Neural cell (in vitro differentiated cells): ENCODE data around the gene DUOX1. TPM values are rescaled to one million over a fixed set of nuclear protein-coding genes. Genes with fewer than 3 reads are reported as not detected.

Experiments
- H2AFZ ChIP-seq: fragments of 200-600, 300-800 bp; sonication (generic), shearing (Covaris generic); 2 replicates; pipeline ENCODE4 v1.6.0; 2014; ENCODE audit warnings: low read depth, mild to moderate bottlenecking, antibody characterized with exemption, low read length, moderate library complexity
- H3F3A ChIP-seq: fragments of 200-600 bp; shearing (Covaris generic); 2 replicates; pipeline ENCODE4 v1.6.1; 2016; ENCODE audit warnings: mild to moderate bottlenecking, moderate library complexity, mixed read lengths, antibody characterized with exemption, low read length; ENCODE audit not compliant: insufficient read depth, poor library complexity, severe bottlenecking
- H3K27ac ChIP-seq: fragments of 200-600, 300-800 bp; sonication (generic), shearing (Covaris generic); 2 replicates; pipeline ENCODE4 v1.5.1; 2014; ENCODE audit warnings: mild to moderate bottlenecking, low read length, moderate library complexity
- H3K27me3 ChIP-seq: fragments of 300-800, 200-600 bp; sonication (generic), shearing (Covaris generic); 2 replicates; pipeline ENCODE4 v1.6.0; 2014; ENCODE audit warnings: mild to moderate bottlenecking, low read depth, low read length, moderate library complexity; ENCODE audit not compliant: insufficient read depth
- H3K36me3 ChIP-seq: fragments of 300-800, 200-600 bp; sonication (generic), shearing (Covaris generic); 2 replicates; pipeline ENCODE4 v1.5.1; 2014; ENCODE audit warnings: mild to moderate bottlenecking, antibody characterized with exemption, low read length, moderate library complexity; ENCODE audit not compliant: insufficient read depth
- H3K4me2 ChIP-seq: fragments of 300-800, 200-600 bp; sonication (generic), shearing (Covaris generic); 2 replicates; pipeline ENCODE4 v1.6.0; 2014; ENCODE audit warnings: mild to moderate bottlenecking, low read length
- H3K4me3 ChIP-seq: fragments of 300-800, 200-600 bp; sonication (generic), shearing (Covaris generic); 2 replicates; pipeline ENCODE4 v1.5.1; 2014; ENCODE audit warnings: mild to moderate bottlenecking, low read length, moderate library complexity
- H3K79me2 ChIP-seq: fragments of 200-600 bp; shearing (Covaris generic); replicated peaks from 2 replicates; pipeline ENCODE4 v1.6.0; 2014; ENCODE audit warnings: mild to moderate bottlenecking, low read length, moderate library complexity; ENCODE audit not compliant: insufficient read depth
- H3K9ac ChIP-seq: fragments of 300-800, 200-600 bp; sonication (generic), shearing (Covaris generic); 2 replicates; pipeline ENCODE4 v1.6.1; 2016; ENCODE audit warnings: mild to moderate bottlenecking, low read length, mixed read lengths
- H3K9me2 ChIP-seq: fragments of 200-600 bp; shearing (Covaris generic); 2 replicates; pipeline ENCODE4 v1.6.1; 2016; ENCODE audit warnings: mild to moderate bottlenecking, low read length, mixed read lengths; ENCODE audit not compliant: insufficient read depth
- H3K9me3 ChIP-seq: fragments of 200-600, 300-800 bp; sonication (generic), shearing (Covaris generic); 2 replicates; pipeline ENCODE4 v1.6.1; 2016; ENCODE audit warnings: mild to moderate bottlenecking, mixed run types, low read length, moderate library complexity, mixed read lengths
- H4K20me1 ChIP-seq: fragments of 200-600 bp; shearing (Covaris generic); 2 replicates; pipeline ENCODE4 v1.6.1; 2016; ENCODE audit warnings: mild to moderate bottlenecking, mixed run types; ENCODE audit not compliant: insufficient read depth
- EP300 ChIP-seq: fragments of 450-650 bp; conservative IDR thresholded peaks from 2 replicates; pipeline ENCODE4 v1.6.1; 2014; ENCODE audit warnings: antibody characterized with exemption, mild to moderate bottlenecking, moderate library complexity; ENCODE audit not compliant: poor library complexity, severe bottlenecking
- EZH2 ChIP-seq: fragments of 200-600, 300-800 bp; shearing (Covaris generic), sonication (generic); IDR thresholded peaks from 2 replicates; pipeline ENCODE4 v1.6.1; 2014; ENCODE audit warnings: antibody characterized with exemption, low read length, borderline replicate concordance, mild to moderate bottlenecking; ENCODE audit not compliant: insufficient read depth, poor library complexity, severe bottlenecking
- MXI1 ChIP-seq: fragments of 450-650 bp; conservative IDR thresholded peaks from 2 replicates; pipeline ENCODE4 v1.6.1; 2014; ENCODE audit warnings: antibody characterized with exemption, mild to moderate bottlenecking; ENCODE audit not compliant: poor library complexity, severe bottlenecking
- POLR2AphosphoS5 ChIP-seq: IDR thresholded peaks from 2 replicates; pipeline ENCODE4 v1.6.1; 2012
- RAD21 ChIP-seq: fragments of 450-650 bp; conservative IDR thresholded peaks from 2 replicates; pipeline ENCODE4 v1.6.1; 2014; ENCODE audit warnings: antibody characterized with exemption, mild to moderate bottlenecking, moderate library complexity
- SMC3 ChIP-seq: fragments of 450-650 bp; conservative IDR thresholded peaks from 2 replicates; pipeline ENCODE4 v1.6.1; 2014; ENCODE audit warnings: antibody characterized with exemption, mild to moderate bottlenecking, moderate library complexity; ENCODE audit not compliant: poor library complexity
- TAF1 ChIP-seq: IDR thresholded peaks from 2 replicates; pipeline ENCODE4 v1.6.1; 2012; ENCODE audit warnings: low read depth
- polyA plus RNA-seq: library from polyadenylated mRNA; depleted of rRNA; stranded (reverse); fragments of >200 nt; gene quantifications from 2 replicates; pipeline ENCODE4 v1.2.3, GENCODE V29; 2014
- TF ChIP-seq, protein P1 (sequence below): fragments of 450-650 bp; IDR thresholded peaks from 2 replicates; pipeline ENCODE4 v1.5.1; 2014; ENCODE audit warnings: antibody characterized with exemption, mild to moderate bottlenecking, moderate library complexity; ENCODE audit not compliant: poor library complexity, severe bottlenecking
- TF ChIP-seq, protein P2 (sequence below): IDR thresholded peaks from 2 replicates; pipeline ENCODE4 v1.6.1; 2012; ENCODE audit warnings: borderline replicate concordance

The DUOX1 gene
- polyA plus RNA-seq, 1 donor from 2014 or later: not detected

DNA sequence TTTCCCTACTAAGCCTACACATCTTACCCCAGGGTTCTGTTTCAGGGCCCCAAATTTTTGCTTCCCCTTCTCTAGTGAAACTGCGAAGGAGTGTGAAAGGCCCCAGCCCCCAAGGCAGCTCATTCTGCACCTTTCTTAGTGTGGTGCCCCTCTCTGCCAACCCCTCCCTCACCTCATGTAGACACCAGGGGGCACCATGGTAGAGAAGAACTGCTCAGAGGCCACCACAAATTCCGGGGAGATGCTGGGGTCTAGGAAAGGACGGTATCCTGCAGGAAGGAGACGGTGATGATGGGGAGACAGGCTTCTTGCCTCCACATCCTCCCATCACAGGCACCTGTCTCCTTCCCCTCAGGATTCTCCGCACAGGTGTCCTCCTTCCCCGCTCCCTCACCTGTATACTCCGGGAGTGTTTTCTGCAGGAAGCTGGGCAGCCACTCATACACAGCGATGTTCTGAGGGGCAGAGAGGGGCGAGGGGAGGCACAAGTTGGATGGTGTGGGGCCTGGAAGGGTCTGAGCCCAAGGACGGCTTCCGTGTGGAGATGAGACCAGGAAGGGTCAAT is 19.5 kb upstream of the DUOX1 start:
- Histone ChIP-seq H3K9me2 (no peaks in the 10 kb centered on the region), H3K27me3 (peaks cover 64% of the 10 kb centered on the region), H3K27ac (no peak overlapping the region), H3K4me3 (no peak overlapping the region), H3K9me3 (no peaks in the 10 kb centered on the region), H3K79me2 (no peaks in the 10 kb centered on the region), H3K9ac (no peak overlapping the region), H4K20me1 (no peaks in the 10 kb centered on the region), H3F3A (no peaks in the 10 kb centered on the region), H3K36me3 (no peaks in the 10 kb centered on the region), H2AFZ (no peak overlapping the region), H3K4me2 (no peak overlapping the region)
- TF ChIP-seq, protein P1, sequence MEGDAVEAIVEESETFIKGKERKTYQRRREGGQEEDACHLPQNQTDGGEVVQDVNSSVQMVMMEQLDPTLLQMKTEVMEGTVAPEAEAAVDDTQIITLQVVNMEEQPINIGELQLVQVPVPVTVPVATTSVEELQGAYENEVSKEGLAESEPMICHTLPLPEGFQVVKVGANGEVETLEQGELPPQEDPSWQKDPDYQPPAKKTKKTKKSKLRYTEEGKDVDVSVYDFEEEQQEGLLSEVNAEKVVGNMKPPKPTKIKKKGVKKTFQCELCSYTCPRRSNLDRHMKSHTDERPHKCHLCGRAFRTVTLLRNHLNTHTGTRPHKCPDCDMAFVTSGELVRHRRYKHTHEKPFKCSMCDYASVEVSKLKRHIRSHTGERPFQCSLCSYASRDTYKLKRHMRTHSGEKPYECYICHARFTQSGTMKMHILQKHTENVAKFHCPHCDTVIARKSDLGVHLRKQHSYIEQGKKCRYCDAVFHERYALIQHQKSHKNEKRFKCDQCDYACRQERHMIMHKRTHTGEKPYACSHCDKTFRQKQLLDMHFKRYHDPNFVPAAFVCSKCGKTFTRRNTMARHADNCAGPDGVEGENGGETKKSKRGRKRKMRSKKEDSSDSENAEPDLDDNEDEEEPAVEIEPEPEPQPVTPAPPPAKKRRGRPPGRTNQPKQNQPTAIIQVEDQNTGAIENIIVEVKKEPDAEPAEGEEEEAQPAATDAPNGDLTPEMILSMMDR: no peak
- TF ChIP-seq MXI1 (no peak), EP300 (no peak), RAD21 (no peak), POLR2AphosphoS5 (no peak), SMC3 (no peak), TAF1 (no peak), EZH2 (no peak)
- TF ChIP-seq, protein P2, sequence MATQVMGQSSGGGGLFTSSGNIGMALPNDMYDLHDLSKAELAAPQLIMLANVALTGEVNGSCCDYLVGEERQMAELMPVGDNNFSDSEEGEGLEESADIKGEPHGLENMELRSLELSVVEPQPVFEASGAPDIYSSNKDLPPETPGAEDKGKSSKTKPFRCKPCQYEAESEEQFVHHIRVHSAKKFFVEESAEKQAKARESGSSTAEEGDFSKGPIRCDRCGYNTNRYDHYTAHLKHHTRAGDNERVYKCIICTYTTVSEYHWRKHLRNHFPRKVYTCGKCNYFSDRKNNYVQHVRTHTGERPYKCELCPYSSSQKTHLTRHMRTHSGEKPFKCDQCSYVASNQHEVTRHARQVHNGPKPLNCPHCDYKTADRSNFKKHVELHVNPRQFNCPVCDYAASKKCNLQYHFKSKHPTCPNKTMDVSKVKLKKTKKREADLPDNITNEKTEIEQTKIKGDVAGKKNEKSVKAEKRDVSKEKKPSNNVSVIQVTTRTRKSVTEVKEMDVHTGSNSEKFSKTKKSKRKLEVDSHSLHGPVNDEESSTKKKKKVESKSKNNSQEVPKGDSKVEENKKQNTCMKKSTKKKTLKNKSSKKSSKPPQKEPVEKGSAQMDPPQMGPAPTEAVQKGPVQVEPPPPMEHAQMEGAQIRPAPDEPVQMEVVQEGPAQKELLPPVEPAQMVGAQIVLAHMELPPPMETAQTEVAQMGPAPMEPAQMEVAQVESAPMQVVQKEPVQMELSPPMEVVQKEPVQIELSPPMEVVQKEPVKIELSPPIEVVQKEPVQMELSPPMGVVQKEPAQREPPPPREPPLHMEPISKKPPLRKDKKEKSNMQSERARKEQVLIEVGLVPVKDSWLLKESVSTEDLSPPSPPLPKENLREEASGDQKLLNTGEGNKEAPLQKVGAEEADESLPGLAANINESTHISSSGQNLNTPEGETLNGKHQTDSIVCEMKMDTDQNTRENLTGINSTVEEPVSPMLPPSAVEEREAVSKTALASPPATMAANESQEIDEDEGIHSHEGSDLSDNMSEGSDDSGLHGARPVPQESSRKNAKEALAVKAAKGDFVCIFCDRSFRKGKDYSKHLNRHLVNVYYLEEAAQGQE: no peak

DNA sequence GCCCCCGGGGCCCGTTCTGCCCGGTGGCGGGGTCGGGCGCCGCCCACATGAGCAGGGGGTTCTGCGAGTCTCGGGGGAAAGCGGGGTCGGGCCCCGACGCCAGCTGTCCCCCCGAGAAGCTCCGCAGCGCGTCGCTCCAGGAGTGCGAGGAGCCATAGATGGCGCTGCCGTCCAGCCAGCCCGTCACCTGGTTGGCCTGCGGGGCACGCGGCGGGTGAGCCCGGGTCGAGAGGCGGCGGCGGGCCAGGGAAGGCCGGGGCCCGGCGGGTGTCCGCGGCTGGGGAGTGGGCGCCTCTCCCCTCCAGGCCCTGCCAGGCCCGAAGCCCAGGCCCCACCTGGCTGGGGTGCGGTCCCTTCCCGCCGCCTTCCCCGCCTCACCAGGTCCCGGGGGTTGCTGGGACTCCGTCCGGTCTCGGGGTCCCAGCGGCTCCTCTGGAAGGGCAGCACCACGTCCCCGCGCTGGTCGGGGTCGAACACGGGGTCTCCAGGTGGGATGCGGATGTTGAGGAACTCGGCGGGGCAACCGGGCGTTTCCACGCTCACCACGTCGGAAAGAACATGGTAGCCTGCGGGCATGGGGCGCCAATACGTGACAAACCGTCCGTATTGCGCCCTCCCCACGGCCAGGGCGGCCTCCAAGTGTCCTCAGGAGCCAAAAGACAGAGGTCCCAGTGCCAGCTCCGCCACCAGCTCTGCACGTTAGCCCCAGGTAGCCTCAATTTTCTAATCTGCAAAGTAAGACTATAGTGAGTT is 18.2 kb upstream of the DUOX1 start:
- H3K9me3 ChIP-seq: no peaks in the 10 kb centered on the region
- H3K27ac ChIP-seq: no peak overlapping the region
- no peak overlapping the region for H3K9ac ChIP-seq
- no peaks in the 10 kb centered on the region for H4K20me1 ChIP-seq
- no peak overlapping the region for H2AFZ ChIP-seq
- H3K4me2 ChIP-seq: no peak overlapping the region
- TF ChIP-seq EZH2: no peak
- TF ChIP-seq EP300: no peak
- TF ChIP-seq POLR2AphosphoS5: no peak
- TF ChIP-seq, protein P2: no peak
- TF ChIP-seq TAF1: no peak
- no peak for TF ChIP-seq RAD21
- TF ChIP-seq SMC3: no peak
- no peak for TF ChIP-seq MXI1
- TF ChIP-seq, protein P1: no peak
- no peaks in the 10 kb centered on the region for H3F3A ChIP-seq
- peaks cover 76% of the 10 kb centered on the region for H3K27me3 ChIP-seq
- H3K79me2 ChIP-seq: no peaks in the 10 kb centered on the region
- no peaks in the 10 kb centered on the region for H3K36me3 ChIP-seq
- H3K4me3 ChIP-seq: no peak overlapping the region
- H3K9me2 ChIP-seq: no peaks in the 10 kb centered on the region
